Epithelial cell of esophagus (primary cell): ENCODE measurements around the gene SLC10A3.

ENCODE experiments used
- DNase-seq: peaks from one replicate; pipeline ENCODE4 v3.0.0; 2010; ENCODE audit warnings: low read depth
- H3K4me3 ChIP-seq: 2 replicates; pipeline ENCODE4 v1.5.1; 2011; ENCODE audit warnings: mild to moderate bottlenecking, low read length, control low read depth
- CTCF ChIP-seq: IDR thresholded peaks from 2 replicates; pipeline ENCODE4 v1.5.1; 2011; ENCODE audit warnings: low read depth, mild to moderate bottlenecking, low read length, control low read depth, inconsistent platforms; ENCODE audit not compliant: insufficient read depth; ENCODE audit errors: missing control alignments

SLC10A3 gene

GRCh38 chrX:154473683-154474082 lies 16.7 kb downstream of the SLC10A3 start:
- no peak for DNase-seq
- TF ChIP-seq CTCF, result no peak
- no peak overlapping the region for H3K4me3 ChIP-seq

GRCh38 chrX:154472685-154473632 lies 17.5 kb downstream of the SLC10A3 start:
- no peak for DNase-seq
- no peak for TF ChIP-seq CTCF
- H3K4me3 ChIP-seq, result no peak overlapping the region

- TF ChIP-seq CTCF, result no peak
- H3K4me3 ChIP-seq, result no peak overlapping the region
- no peak for DNase-seq
Observed at GRCh38 chrX:154471839-154472684, 18.4 kb downstream of the SLC10A3 start.

DNA sequence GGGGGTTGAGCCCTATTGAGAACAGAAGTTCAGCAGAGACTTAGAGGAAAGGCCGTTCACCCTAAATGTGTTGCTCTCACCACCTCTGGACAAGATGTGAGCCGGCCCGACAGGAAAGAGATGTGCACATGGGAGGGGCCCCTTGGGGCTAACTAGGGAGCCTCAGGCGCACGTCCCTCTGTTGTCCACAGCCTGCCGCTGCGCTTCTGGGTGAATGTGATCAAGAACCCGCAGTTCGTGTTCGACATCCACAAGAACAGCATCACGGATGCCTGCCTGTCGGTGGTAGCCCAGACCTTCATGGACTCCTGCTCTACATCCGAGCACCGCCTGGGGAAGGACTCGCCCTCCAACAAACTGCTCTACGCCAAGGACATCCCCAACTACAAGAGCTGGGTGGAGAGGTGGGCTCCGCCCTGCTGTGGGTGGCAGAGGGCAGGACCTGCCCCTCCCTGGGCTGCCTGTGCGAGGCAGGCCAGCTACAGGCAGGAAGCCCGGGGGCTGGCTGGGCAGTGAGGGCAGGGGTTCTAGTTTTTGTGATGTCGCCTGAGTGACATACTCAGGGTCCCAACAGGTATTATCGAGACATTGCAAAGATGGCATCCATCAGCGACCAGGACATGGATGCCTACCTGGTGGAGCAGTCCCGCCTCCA lies 19.4 kb downstream of the SLC10A3 start:
- TF ChIP-seq CTCF, result no peak
- no peak for DNase-seq
- H3K4me3 ChIP-seq, result no peak overlapping the region

DNA sequence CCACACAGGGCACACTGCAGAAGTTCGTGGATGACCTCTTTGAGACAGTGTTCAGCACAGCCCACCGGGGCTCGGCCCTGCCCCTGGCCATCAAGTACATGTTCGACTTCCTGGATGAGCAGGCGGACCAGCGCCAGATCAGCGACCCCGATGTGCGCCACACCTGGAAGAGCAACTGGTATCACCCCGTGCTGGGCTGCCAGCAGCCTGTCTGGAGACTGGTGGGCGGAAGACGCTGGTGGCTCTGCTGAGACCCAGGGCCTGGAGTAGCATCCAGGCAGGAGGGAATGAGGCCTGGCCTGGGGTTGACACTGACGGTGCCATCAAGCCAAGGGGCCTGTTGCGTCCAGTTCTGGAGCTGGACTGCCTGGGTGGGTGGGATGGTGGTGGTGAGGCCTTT lies 20.0 kb downstream of the SLC10A3 start:
- no peak for DNase-seq
- H3K4me3 ChIP-seq, result no peak overlapping the region
- TF ChIP-seq CTCF, result no peak

DNA sequence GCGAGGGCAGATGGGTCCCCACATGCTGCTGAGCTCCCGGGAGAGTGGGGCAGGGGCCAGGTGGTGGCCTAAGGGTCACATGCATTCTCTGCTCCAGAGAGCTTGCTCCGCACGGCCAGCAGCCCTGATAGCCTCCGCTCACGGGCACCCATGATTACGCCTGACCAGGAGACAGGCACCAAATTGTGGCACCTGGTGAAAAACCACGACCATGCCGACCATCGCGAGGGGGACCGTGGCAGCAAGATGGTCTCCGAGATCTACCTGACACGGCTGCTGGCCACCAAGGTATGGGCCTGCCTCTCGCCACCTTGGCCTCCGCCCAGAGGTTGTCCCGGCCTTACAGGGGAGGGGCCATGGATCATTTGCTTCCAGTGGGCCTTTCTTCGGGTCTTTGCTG lies 20.5 kb downstream of the SLC10A3 start:
- no peak for DNase-seq
- H3K4me3 ChIP-seq, result no peak overlapping the region
- no peak for TF ChIP-seq CTCF
